Parathyroid adenoma (tissue), 2 donors: ENCODE measurements around the gene CD6.

Source experiments
- H2AFZ ChIP-seq: fragments of 300-600 bp; sonication (generic); one replicate; pipeline ENCODE4 v1.7.0; 2017; ENCODE audit warnings: antibody characterized with exemption, mild to moderate bottlenecking
- H3K27ac ChIP-seq: fragments of 300-600 bp; sonication (generic); one replicate; pipeline ENCODE4 v1.7.0; 2017
- H3K27me3 ChIP-seq: fragments of 300-600 bp; sonication (generic); one replicate; pipeline ENCODE4 v1.7.0; 2017; ENCODE audit warnings: low read length; ENCODE audit not compliant: control insufficient read depth, insufficient read depth
- H3K36me3 ChIP-seq: fragments of 300-600 bp; sonication (generic); one replicate; pipeline ENCODE4 v1.7.0; 2017; ENCODE audit warnings: low read length; ENCODE audit not compliant: control insufficient read depth, insufficient read depth
- H3K4me1 ChIP-seq: fragments of 300-600 bp; sonication (generic); one replicate; pipeline ENCODE4 v1.7.0; 2017; ENCODE audit warnings: control low read depth
- H3K4me2 ChIP-seq: fragments of 300-600 bp; sonication (generic); one replicate; pipeline ENCODE4 v1.7.0; 2017; ENCODE audit warnings: low read length
- H3K4me3 ChIP-seq: fragments of 300-600 bp; sonication (generic); one replicate; pipeline ENCODE4 v1.7.0; 2017; ENCODE audit warnings: low read depth, low read length
- H3K79me2 ChIP-seq: fragments of 300-600 bp; sonication (generic); one replicate; pipeline ENCODE4 v1.7.0; 2017; ENCODE audit warnings: control low read depth
- H3K9ac ChIP-seq: fragments of 300-600 bp; sonication (generic); one replicate; pipeline ENCODE4 v1.7.0; 2017; ENCODE audit warnings: mild to moderate bottlenecking
- H3K9me3 ChIP-seq: fragments of 300-600 bp; sonication (generic); one replicate; pipeline ENCODE4 v1.7.0; 2017; ENCODE audit warnings: low read length; ENCODE audit not compliant: control insufficient read depth
- CTCF ChIP-seq: fragments of 300-600 bp; sonication (generic); IDR thresholded peaks from one replicate; pipeline ENCODE4 v1.7.0; 2017; ENCODE audit warnings: antibody characterized with exemption, mild to moderate bottlenecking
- donor health status: primary hyperparathyroidism.

The CD6 gene

GRCh38 chr11:60930394-60930793 is 41.1 kb upstream of the CD6 start:
- no peaks in the 10 kb centered on the region for H3K27me3 ChIP-seq
- H3K36me3 ChIP-seq: no peaks in the 10 kb centered on the region
- no peak overlapping the region for H3K27ac ChIP-seq
- H3K9me3 ChIP-seq: no peaks in the 10 kb centered on the region
- no peak for TF ChIP-seq CTCF
- no peaks in the 10 kb centered on the region for H3K79me2 ChIP-seq
- H3K4me1 ChIP-seq: no peaks in the 10 kb centered on the region
- H2AFZ ChIP-seq: no peak overlapping the region
- H3K4me3 ChIP-seq: no peak overlapping the region
- H3K4me2 ChIP-seq: no peak overlapping the region
- no peak overlapping the region for H3K9ac ChIP-seq

DNA sequence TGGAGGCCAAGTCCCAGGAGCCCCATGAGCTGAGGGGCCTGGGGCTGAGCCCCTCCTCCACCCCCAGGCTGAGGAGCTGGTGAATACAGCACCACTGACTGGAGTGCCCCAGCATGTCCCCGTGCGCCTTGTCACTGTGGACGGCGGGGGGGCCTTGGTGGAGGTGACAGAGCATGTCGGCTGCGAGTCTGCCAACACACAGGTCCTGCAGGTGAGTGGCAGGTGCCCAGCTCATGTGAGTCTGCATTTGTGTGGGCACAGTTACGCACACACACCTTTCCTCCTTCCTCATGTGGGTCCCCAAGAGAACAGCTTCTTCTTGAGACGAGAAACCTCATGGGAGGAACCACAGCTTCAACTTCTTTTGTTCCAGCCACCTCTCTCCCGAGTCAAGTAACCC is 39.6 kb upstream of the CD6 start:
- no peak overlapping the region for H3K4me2 ChIP-seq
- no peaks in the 10 kb centered on the region for H3K79me2 ChIP-seq
- TF ChIP-seq CTCF: no peak
- no peak overlapping the region for H3K9ac ChIP-seq
- H3K27ac ChIP-seq: no peak overlapping the region
- H3K9me3 ChIP-seq: no peaks in the 10 kb centered on the region
- no peak overlapping the region for H2AFZ ChIP-seq
- no peaks in the 10 kb centered on the region for H3K27me3 ChIP-seq
- no peaks in the 10 kb centered on the region for H3K36me3 ChIP-seq
- no peaks in the 10 kb centered on the region for H3K4me1 ChIP-seq
- H3K4me3 ChIP-seq: no peak overlapping the region

DNA sequence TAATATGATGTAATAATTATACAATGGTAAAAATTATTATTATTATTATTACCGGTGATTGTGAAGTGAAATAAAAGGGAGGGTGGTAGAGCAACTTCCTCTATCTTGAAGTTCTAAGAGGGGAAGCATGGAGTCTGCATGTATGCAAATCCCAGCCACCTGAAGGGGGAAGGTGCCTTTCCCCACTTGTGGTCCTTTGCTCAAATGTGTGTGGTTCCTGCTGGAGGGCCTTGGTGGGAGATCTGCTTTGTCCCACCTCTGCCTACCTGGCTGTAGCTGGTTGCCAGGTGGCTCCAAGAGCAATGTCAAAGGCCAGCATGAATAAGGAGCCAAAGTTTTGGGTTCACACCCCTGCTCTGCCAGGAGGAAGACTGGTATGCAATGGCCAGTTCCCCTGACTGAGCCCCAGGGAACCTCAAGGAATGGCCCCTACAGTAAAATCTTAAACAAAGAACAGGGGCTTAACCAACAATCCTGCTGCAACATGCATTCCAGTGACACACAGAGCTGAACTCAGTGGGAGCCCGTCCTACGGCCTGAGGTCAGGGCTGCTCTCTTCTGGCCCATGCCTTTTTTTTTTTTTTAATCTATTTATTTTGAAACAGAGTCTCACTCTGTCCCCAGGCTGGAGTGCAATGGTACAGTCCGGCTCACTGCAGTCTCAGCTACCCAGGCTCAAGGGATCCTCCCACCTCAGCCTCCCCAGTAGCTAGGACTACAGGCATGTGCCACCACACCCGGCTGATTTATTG is 38.7 kb upstream of the CD6 start:
- Histone ChIP-seq H3K9me3 (no peaks in the 10 kb centered on the region), H3K79me2 (no peaks in the 10 kb centered on the region), H3K27me3 (no peaks in the 10 kb centered on the region), H3K4me1 (no peaks in the 10 kb centered on the region), H3K27ac (no peak overlapping the region), H3K9ac (no peak overlapping the region), H3K4me2 (no peak overlapping the region), H2AFZ (no peak overlapping the region), H3K36me3 (no peaks in the 10 kb centered on the region), H3K4me3 (no peak overlapping the region)
- no peak for TF ChIP-seq CTCF

GRCh38 chr11:60933416-60934123 is 37.9 kb upstream of the CD6 start:
- Histone ChIP-seq H3K27ac (no peak overlapping the region), H3K4me1 (no peaks in the 10 kb centered on the region), H3K79me2 (no peaks in the 10 kb centered on the region), H3K36me3 (no peaks in the 10 kb centered on the region), H3K4me3 (no peak overlapping the region), H3K9me3 (no peaks in the 10 kb centered on the region), H2AFZ (no peak overlapping the region), H3K9ac (no peak overlapping the region), H3K4me2 (no peak overlapping the region), H3K27me3 (no peaks in the 10 kb centered on the region)
- TF ChIP-seq CTCF: no peak
